ENCODE data around the gene PPM1M. TPM values are rescaled to one million over a fixed set of nuclear protein-coding genes. Genes with fewer than 3 reads are reported as not detected.

The PPM1M gene
- total RNA-seq, 6 experiments from 2014 or later: 2.8 to 7.1 (median 4.5) TPM

GRCh38 chr3:52202384-52203077, 43.0 kb upstream of the PPM1M start:
- Histone ChIP-seq H3K4me1 (peaks cover 0 to 55% (median 25%) of the 10 kb centered on the region in 4 donors), H3K4me3 (peak overlapping the region in 1 of 3 donors; percentile 92), H3K27ac (peak overlapping the region; percentile 41 to 99 (median 98)), H3K27me3 (no peaks in the 10 kb centered on the region), H3K9me3 (no peaks in the 10 kb centered on the region), H3K36me3 (peaks cover 4 to 88% (median 32%) of the 10 kb centered on the region in 4 donors)
- TF ChIP-seq CTCF (IDR thresholded peaks at IDR 0.05) (no peak), POLR2A (IDR thresholded peaks at IDR 0.05) (no peak)
- DNase-seq (peak in 1 of 3 donors; percentile 64), ATAC-seq (peak in 3 of 4 donors; percentile 3 to 7 (median 3))
- WGBS (ENCODE audit: insufficient coverage, low coverage, low lambda C conversion rate, missing lambda C conversion rate): 45% methylated on average over 4 of the region's 4 CpGs
- intact Hi-C loops (cut with DNase I): no loop called here

GRCh38 chr3:52203701-52204100, 41.9 kb upstream of the PPM1M start:
- WGBS (ENCODE audit: insufficient coverage, low coverage, low lambda C conversion rate, missing lambda C conversion rate): 60% methylated on average over 1 of the region's 1 CpG
- TF ChIP-seq CTCF (IDR thresholded peaks at IDR 0.05) (no peak), POLR2A (IDR thresholded peaks at IDR 0.05) (no peak)
- no peak for ATAC-seq
- H3K27ac ChIP-seq: peak overlapping the region; percentile 53 to 99 (median 98)
- H3K4me1 ChIP-seq: peaks cover 0 to 64% (median 30%) of the 10 kb centered on the region in 4 donors
- no peaks in the 10 kb centered on the region for H3K27me3 ChIP-seq
- H3K4me3 ChIP-seq: peak overlapping the region in 1 of 3 donors; percentile 92
- H3K9me3 ChIP-seq: no peaks in the 10 kb centered on the region
- intact Hi-C loops (cut with DNase I): no loop called here
- DNase-seq: peak in 1 of 3 donors; percentile 19
- H3K36me3 ChIP-seq: peaks cover 4 to 100% (median 39%) of the 10 kb centered on the region in 4 donors

GRCh38 chr3:52204337-52205073, 41.1 kb upstream of the PPM1M start:
- Histone ChIP-seq H3K36me3 (peaks cover 4 to 100% (median 45%) of the 10 kb centered on the region in 4 donors), H3K27ac (peak overlapping the region; percentile 65 to 99 (median 98)), H3K9me3 (no peaks in the 10 kb centered on the region), H3K4me3 (peak overlapping the region in 1 of 3 donors; percentile 92), H3K27me3 (no peaks in the 10 kb centered on the region), H3K4me1 (peaks cover 0 to 72% (median 34%) of the 10 kb centered on the region in 4 donors)
- intact Hi-C loops (cut with DNase I): no loop called here
- WGBS (ENCODE audit: insufficient coverage, low coverage, low lambda C conversion rate, missing lambda C conversion rate): 14% methylated on average over 10 of the region's 10 CpGs
- ATAC-seq: peak; percentile 15 to 83 (median 60)
- peak in 2 of 3 donors; percentile 54 to 86 for DNase-seq
- TF ChIP-seq CTCF (IDR thresholded peaks at IDR 0.05) (no peak), POLR2A (IDR thresholded peaks at IDR 0.05) (peak; percentile 44)

GRCh38 chr3:52205727-52206372, 39.7 kb upstream of the PPM1M start:
- ATAC-seq: peak; percentile 1 to 24 (median 10)
- H3K36me3 ChIP-seq: peaks cover 4 to 99% (median 47%) of the 10 kb centered on the region in 4 donors

More at GRCh38 chr3:52205727-52206372, 39.7 kb upstream of the PPM1M start:
- TF ChIP-seq CTCF (IDR thresholded peaks at IDR 0.05) (no peak), POLR2A (IDR thresholded peaks at IDR 0.05) (no peak)
- peak overlapping the region; percentile 65 to 99 (median 98) for H3K27ac ChIP-seq
- no peaks in the 10 kb centered on the region for H3K9me3 ChIP-seq
- DNase-seq: peak in 2 of 3 donors; percentile 61 to 74
- no peaks in the 10 kb centered on the region for H3K27me3 ChIP-seq
- intact Hi-C loops (cut with DNase I): no loop called here
- H3K4me3 ChIP-seq: peak overlapping the region in 1 of 3 donors; percentile 20
- WGBS (ENCODE audit: insufficient coverage, low coverage, low lambda C conversion rate, missing lambda C conversion rate): 47% methylated on average over 6 of the region's 6 CpGs
- H3K4me1 ChIP-seq: peaks cover 0 to 82% (median 38%) of the 10 kb centered on the region in 4 donors

All from right lobe of liver (tissue), 6 donors.